ENCODE data around the gene CRYZ.

CRYZ gene

GRCh38 chr1:74714429-74715235 is 18.2 kb downstream of the CRYZ start:
- H3K9me3 ChIP-seq (ENCODE audit: control insufficient read depth in 2 of 2, low read length in 2 of 2), result no peaks in the 10 kb centered on the region
- H3K36me3 ChIP-seq (ENCODE audit: control insufficient read depth in 2 of 2, insufficient read depth in 2 of 2, low read length in 2 of 2), result peaks cover 10 to 25% of the 10 kb centered on the region in 2 donors
- no peak overlapping the region for H3K27ac ChIP-seq (ENCODE audit: low read depth in 2 of 2, low read length in 2 of 2)
- H3K27me3 ChIP-seq (ENCODE audit: control insufficient read depth in 2 of 2, insufficient read depth in 2 of 2, low read length in 2 of 2), result no peaks in the 10 kb centered on the region
- H3K9ac ChIP-seq (ENCODE audit: low read depth in 1 of 2, low read length in 2 of 2), result no peak overlapping the region
- H3K4me3 ChIP-seq (ENCODE audit: low read length in 2 of 2), result no peak overlapping the region
- H3K4me1 ChIP-seq (ENCODE audit: control insufficient read depth in 2 of 2, insufficient read depth in 2 of 2, low read length in 2 of 2), result no peaks in the 10 kb centered on the region

DNA sequence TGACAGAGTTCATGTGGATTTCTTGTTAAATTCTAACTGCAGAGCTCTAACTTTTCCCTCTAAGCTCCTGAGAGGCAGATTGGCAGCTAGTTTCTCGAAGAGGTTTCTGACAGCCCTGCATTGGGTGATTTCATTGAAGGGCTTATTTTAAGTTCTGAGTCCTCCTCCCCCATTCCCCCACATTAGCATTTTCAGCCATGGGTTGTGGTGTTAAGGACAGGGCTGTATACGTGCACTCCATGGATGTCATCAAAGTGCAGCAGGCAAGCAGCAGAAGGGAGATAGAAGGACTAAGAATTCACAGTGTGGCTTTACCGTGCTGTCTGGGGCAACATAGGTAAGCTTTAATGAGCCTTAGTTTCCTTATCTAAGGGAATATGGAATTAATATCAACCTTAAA is 19.0 kb downstream of the CRYZ start:
- no peak overlapping the region for H3K27ac ChIP-seq (ENCODE audit: low read depth in 2 of 2, low read length in 2 of 2)
- H3K36me3 ChIP-seq (ENCODE audit: control insufficient read depth in 2 of 2, insufficient read depth in 2 of 2, low read length in 2 of 2), result peaks cover 15 to 28% of the 10 kb centered on the region in 2 donors
- H3K9me3 ChIP-seq (ENCODE audit: control insufficient read depth in 2 of 2, low read length in 2 of 2), result no peaks in the 10 kb centered on the region
- H3K9ac ChIP-seq (ENCODE audit: low read depth in 1 of 2, low read length in 2 of 2), result no peak overlapping the region
- no peaks in the 10 kb centered on the region for H3K4me1 ChIP-seq (ENCODE audit: control insufficient read depth in 2 of 2, insufficient read depth in 2 of 2, low read length in 2 of 2)
- H3K27me3 ChIP-seq (ENCODE audit: control insufficient read depth in 2 of 2, insufficient read depth in 2 of 2, low read length in 2 of 2), result no peaks in the 10 kb centered on the region
- H3K4me3 ChIP-seq (ENCODE audit: low read length in 2 of 2), result no peak overlapping the region

GRCh38 chr1:74712881-74713280 is 20.0 kb downstream of the CRYZ start:
- H3K27me3 ChIP-seq (ENCODE audit: control insufficient read depth in 2 of 2, insufficient read depth in 2 of 2, low read length in 2 of 2), result no peaks in the 10 kb centered on the region
- H3K4me3 ChIP-seq (ENCODE audit: low read length in 2 of 2), result no peak overlapping the region
- no peak overlapping the region for H3K9ac ChIP-seq (ENCODE audit: low read depth in 1 of 2, low read length in 2 of 2)
- peaks cover 15 to 27% of the 10 kb centered on the region in 2 donors for H3K36me3 ChIP-seq (ENCODE audit: control insufficient read depth in 2 of 2, insufficient read depth in 2 of 2, low read length in 2 of 2)
- no peaks in the 10 kb centered on the region for H3K4me1 ChIP-seq (ENCODE audit: control insufficient read depth in 2 of 2, insufficient read depth in 2 of 2, low read length in 2 of 2)
- H3K9me3 ChIP-seq (ENCODE audit: control insufficient read depth in 2 of 2, low read length in 2 of 2), result no peaks in the 10 kb centered on the region
- H3K27ac ChIP-seq (ENCODE audit: low read depth in 2 of 2, low read length in 2 of 2), result no peak overlapping the region

- no peak overlapping the region for H3K9ac ChIP-seq (ENCODE audit: low read depth in 1 of 2, low read length in 2 of 2)
- no peaks in the 10 kb centered on the region for H3K9me3 ChIP-seq (ENCODE audit: control insufficient read depth in 2 of 2, low read length in 2 of 2)
- peaks cover 3 to 8% of the 10 kb centered on the region in 2 donors for H3K36me3 ChIP-seq (ENCODE audit: control insufficient read depth in 2 of 2, insufficient read depth in 2 of 2, low read length in 2 of 2)
- no peaks in the 10 kb centered on the region for H3K4me1 ChIP-seq (ENCODE audit: control insufficient read depth in 2 of 2, insufficient read depth in 2 of 2, low read length in 2 of 2)
- H3K27me3 ChIP-seq (ENCODE audit: control insufficient read depth in 2 of 2, insufficient read depth in 2 of 2, low read length in 2 of 2), result no peaks in the 10 kb centered on the region
- no peak overlapping the region for H3K27ac ChIP-seq (ENCODE audit: low read depth in 2 of 2, low read length in 2 of 2)
- no peak overlapping the region for H3K4me3 ChIP-seq (ENCODE audit: low read length in 2 of 2)
Observed at GRCh38 chr1:74703386-74704182, 29.3 kb downstream of the CRYZ start.

DNA sequence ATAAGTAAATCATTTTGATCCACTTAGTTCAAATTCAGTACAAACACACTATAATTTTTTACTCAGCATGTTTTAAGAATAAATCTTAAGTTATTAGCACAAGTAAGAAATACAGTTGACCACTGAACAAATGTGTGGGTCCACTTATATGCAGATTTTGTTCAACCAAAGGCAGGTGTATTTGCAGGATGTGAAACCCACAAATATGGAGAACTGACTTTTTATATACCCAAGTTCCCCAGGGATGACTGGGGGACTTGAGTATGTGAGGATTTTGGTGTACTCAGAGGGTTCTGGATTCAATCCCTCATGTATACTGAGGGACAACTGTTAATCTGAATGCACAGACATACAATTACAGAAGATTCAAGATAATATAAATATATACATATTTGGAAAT is 33.5 kb downstream of the CRYZ start:
- H3K4me1 ChIP-seq (ENCODE audit: control insufficient read depth in 2 of 2, insufficient read depth in 2 of 2, low read length in 2 of 2), result no peaks in the 10 kb centered on the region
- no peak overlapping the region for H3K9ac ChIP-seq (ENCODE audit: low read depth in 1 of 2, low read length in 2 of 2)
- no peak overlapping the region for H3K4me3 ChIP-seq (ENCODE audit: low read length in 2 of 2)

GRCh38 chr1:74697832-74698231 is 35.0 kb downstream of the CRYZ start:
- Histone ChIP-seq H3K27ac (ENCODE audit: low read depth in 2 of 2, low read length in 2 of 2) (no peak overlapping the region), H3K9ac (ENCODE audit: low read depth in 1 of 2, low read length in 2 of 2) (no peak overlapping the region), H3K4me3 (ENCODE audit: low read length in 2 of 2) (no peak overlapping the region), H3K27me3 (ENCODE audit: control insufficient read depth in 2 of 2, insufficient read depth in 2 of 2, low read length in 2 of 2) (no peaks in the 10 kb centered on the region), H3K36me3 (ENCODE audit: control insufficient read depth in 2 of 2, insufficient read depth in 2 of 2, low read length in 2 of 2) (no peaks in the 10 kb centered on the region), H3K4me1 (ENCODE audit: control insufficient read depth in 2 of 2, insufficient read depth in 2 of 2, low read length in 2 of 2) (no peaks in the 10 kb centered on the region), H3K9me3 (ENCODE audit: control insufficient read depth in 2 of 2, low read length in 2 of 2) (no peaks in the 10 kb centered on the region)

More for the DNA sequence above, 33.5 kb downstream of the CRYZ start:
- H3K36me3 ChIP-seq (ENCODE audit: control insufficient read depth in 2 of 2, insufficient read depth in 2 of 2, low read length in 2 of 2), result peaks cover 0 to under 1% of the 10 kb centered on the region in 2 donors
- H3K27ac ChIP-seq (ENCODE audit: low read depth in 2 of 2, low read length in 2 of 2), result no peak overlapping the region
- H3K27me3 ChIP-seq (ENCODE audit: control insufficient read depth in 2 of 2, insufficient read depth in 2 of 2, low read length in 2 of 2), result no peaks in the 10 kb centered on the region
- H3K9me3 ChIP-seq (ENCODE audit: control insufficient read depth in 2 of 2, low read length in 2 of 2), result no peaks in the 10 kb centered on the region

DNA sequence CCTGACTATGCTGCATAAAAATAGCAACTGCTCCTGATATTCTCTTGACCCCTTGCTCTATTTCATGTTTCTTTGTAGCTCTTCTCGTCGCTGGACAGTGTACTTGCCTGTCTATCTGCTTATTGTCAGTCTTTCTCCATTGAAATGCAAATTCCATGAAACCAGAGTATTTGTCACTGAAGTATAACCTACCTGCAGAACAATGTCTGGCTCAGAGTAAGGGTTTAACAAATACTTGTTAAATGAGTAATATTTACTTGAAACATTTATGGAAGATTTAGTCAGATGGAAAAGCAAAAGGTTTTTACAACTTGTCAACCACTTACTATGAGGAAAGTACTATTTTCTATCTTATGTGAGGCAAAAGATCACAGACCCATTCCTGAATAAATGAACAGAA is 39.4 kb downstream of the CRYZ start:
- H3K36me3 ChIP-seq (ENCODE audit: control insufficient read depth in 2 of 2, insufficient read depth in 2 of 2, low read length in 2 of 2), result no peaks in the 10 kb centered on the region
- H3K9me3 ChIP-seq (ENCODE audit: control insufficient read depth in 2 of 2, low read length in 2 of 2), result no peaks in the 10 kb centered on the region
- no peak overlapping the region for H3K27ac ChIP-seq (ENCODE audit: low read depth in 2 of 2, low read length in 2 of 2)
- no peak overlapping the region for H3K4me3 ChIP-seq (ENCODE audit: low read length in 2 of 2)
- H3K4me1 ChIP-seq (ENCODE audit: control insufficient read depth in 2 of 2, insufficient read depth in 2 of 2, low read length in 2 of 2), result no peaks in the 10 kb centered on the region
- no peaks in the 10 kb centered on the region for H3K27me3 ChIP-seq (ENCODE audit: control insufficient read depth in 2 of 2, insufficient read depth in 2 of 2, low read length in 2 of 2)
- no peak overlapping the region for H3K9ac ChIP-seq (ENCODE audit: low read depth in 1 of 2, low read length in 2 of 2)

DNA sequence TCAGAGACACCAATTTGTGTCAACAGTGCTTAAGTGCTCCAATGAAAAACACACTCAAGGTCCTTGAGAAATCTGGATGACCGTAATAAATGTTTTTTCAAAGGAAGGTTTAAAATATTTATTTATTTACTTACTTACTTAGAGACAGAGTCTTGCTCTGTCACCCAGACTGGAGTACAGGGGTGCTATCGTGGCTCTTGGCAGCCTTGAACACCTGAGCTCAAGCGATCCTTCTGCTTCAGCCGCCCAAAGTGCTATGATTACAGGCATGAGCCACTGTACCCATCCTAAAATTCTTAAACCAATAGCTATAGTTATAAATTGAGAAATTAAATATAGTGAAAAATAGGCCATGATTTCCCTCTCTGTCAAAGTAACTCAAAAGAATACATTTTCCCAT is 41.9 kb downstream of the CRYZ start:
- no peaks in the 10 kb centered on the region for H3K27me3 ChIP-seq (ENCODE audit: control insufficient read depth in 2 of 2, insufficient read depth in 2 of 2, low read length in 2 of 2)
- H3K4me1 ChIP-seq (ENCODE audit: control insufficient read depth in 2 of 2, insufficient read depth in 2 of 2, low read length in 2 of 2), result no peaks in the 10 kb centered on the region
- H3K27ac ChIP-seq (ENCODE audit: low read depth in 2 of 2, low read length in 2 of 2), result no peak overlapping the region
- H3K36me3 ChIP-seq (ENCODE audit: control insufficient read depth in 2 of 2, insufficient read depth in 2 of 2, low read length in 2 of 2), result no peaks in the 10 kb centered on the region
- H3K9ac ChIP-seq (ENCODE audit: low read depth in 1 of 2, low read length in 2 of 2), result no peak overlapping the region
- H3K4me3 ChIP-seq (ENCODE audit: low read length in 2 of 2), result no peak overlapping the region
- no peaks in the 10 kb centered on the region for H3K9me3 ChIP-seq (ENCODE audit: control insufficient read depth in 2 of 2, low read length in 2 of 2)

GRCh38 chr1:74690364-74690696 is 42.5 kb downstream of the CRYZ start:
- Histone ChIP-seq H3K36me3 (ENCODE audit: control insufficient read depth in 2 of 2, insufficient read depth in 2 of 2, low read length in 2 of 2) (no peaks in the 10 kb centered on the region), H3K4me1 (ENCODE audit: control insufficient read depth in 2 of 2, insufficient read depth in 2 of 2, low read length in 2 of 2) (no peaks in the 10 kb centered on the region), H3K27me3 (ENCODE audit: control insufficient read depth in 2 of 2, insufficient read depth in 2 of 2, low read length in 2 of 2) (no peaks in the 10 kb centered on the region), H3K4me3 (ENCODE audit: low read length in 2 of 2) (no peak overlapping the region), H3K9ac (ENCODE audit: low read depth in 1 of 2, low read length in 2 of 2) (no peak overlapping the region), H3K9me3 (ENCODE audit: control insufficient read depth in 2 of 2, low read length in 2 of 2) (no peaks in the 10 kb centered on the region), H3K27ac (ENCODE audit: low read depth in 2 of 2, low read length in 2 of 2) (no peak overlapping the region)

- Histone ChIP-seq H3K9ac (ENCODE audit: low read depth in 1 of 2, low read length in 2 of 2) (no peak overlapping the region), H3K36me3 (ENCODE audit: control insufficient read depth in 2 of 2, insufficient read depth in 2 of 2, low read length in 2 of 2) (no peaks in the 10 kb centered on the region), H3K4me3 (ENCODE audit: low read length in 2 of 2) (no peak overlapping the region), H3K9me3 (ENCODE audit: control insufficient read depth in 2 of 2, low read length in 2 of 2) (no peaks in the 10 kb centered on the region), H3K27ac (ENCODE audit: low read depth in 2 of 2, low read length in 2 of 2) (no peak overlapping the region), H3K27me3 (ENCODE audit: control insufficient read depth in 2 of 2, insufficient read depth in 2 of 2, low read length in 2 of 2) (no peaks in the 10 kb centered on the region), H3K4me1 (ENCODE audit: control insufficient read depth in 2 of 2, insufficient read depth in 2 of 2, low read length in 2 of 2) (no peaks in the 10 kb centered on the region)
Observed at GRCh38 chr1:74689621-74690363, 43.1 kb downstream of the CRYZ start.

All from mucosa of rectum (tissue), 2 donors.